ENCODE results near the gene TMEM50A. TPM values are rescaled to one million over a fixed set of nuclear protein-coding genes. Genes with fewer than 3 reads are reported as not detected.

The TMEM50A gene
- total and polyA plus RNA-seq, 2 of the 13 experiments (the other 11 are each of a cell fraction or from before 2014, with no cell fraction given) = 51.2 to 61.2 TPM

GRCh38 chr1:25355841-25356395 lies 17.8 kb downstream of the TMEM50A start:
- FAIRE-seq (no peak), ATAC-seq (no peak), DNase-seq (ENCODE audit: low spot score) (no peak)
- POLR2A ChIA-PET = no interaction called here
- H3K9ac ChIP-seq (ENCODE audit: insufficient read depth, low read depth, low read length) = no peak overlapping the region
- no TSS peak for BruUV-seq (replicated peaks)
- no peaks in the 10 kb centered on the region for H3K79me2 ChIP-seq (ENCODE audit: insufficient read depth, low read length)
- H3K4me3 ChIP-seq (replicated peaks in 1 of 3; ENCODE audit: insufficient read depth in 1 of 3, low read depth in 2 of 3, low read length in 3 of 3) = no peak overlapping the region
- no peaks in the 10 kb centered on the region for H3K4me1 ChIP-seq (ENCODE audit: insufficient read depth, low read length)
- no peaks in the 10 kb centered on the region for H3K9me3 ChIP-seq (ENCODE audit: low read length)
- H4K20me1 ChIP-seq (ENCODE audit: insufficient read depth, low read length) = no peaks in the 10 kb centered on the region
- 96% methylated on average over 6 of the region's 6 CpGs for WGBS (ENCODE audit: low lambda C conversion rate)
- in situ Hi-C loops (cut with HindIII; ENCODE audit: extremely low pct_ligation_motif_present, low pct_unique_long_range_greater_than_20kb) (no loop called here), intact Hi-C loops (cut with micrococcal nuclease; ENCODE audit: unreplicated experiment) (no loop called here)
- no peak overlapping the region for H3K4me2 ChIP-seq (ENCODE audit: low read depth, low read length)
- peaks cover 18 to 41% of the 10 kb centered on the region in 2 experiments; a peak in 4 of 5 replicates for H3K36me3 ChIP-seq (replicated peaks in 1 of 2; ENCODE audit: control insufficient read depth in 1 of 2, insufficient read depth in 2 of 2, low read length in 2 of 2)
- H3K27ac ChIP-seq (ENCODE audit: extremely low read length, insufficient read depth, low read length) = no peak overlapping the region
- no peak for TF ChIP-seq ZNF841 (CRISPR knock-in tag; IDR thresholded peaks at IDR 0.05; ENCODE audit: borderline replicate concordance)
- TF ChIP-seq, protein P1, sequence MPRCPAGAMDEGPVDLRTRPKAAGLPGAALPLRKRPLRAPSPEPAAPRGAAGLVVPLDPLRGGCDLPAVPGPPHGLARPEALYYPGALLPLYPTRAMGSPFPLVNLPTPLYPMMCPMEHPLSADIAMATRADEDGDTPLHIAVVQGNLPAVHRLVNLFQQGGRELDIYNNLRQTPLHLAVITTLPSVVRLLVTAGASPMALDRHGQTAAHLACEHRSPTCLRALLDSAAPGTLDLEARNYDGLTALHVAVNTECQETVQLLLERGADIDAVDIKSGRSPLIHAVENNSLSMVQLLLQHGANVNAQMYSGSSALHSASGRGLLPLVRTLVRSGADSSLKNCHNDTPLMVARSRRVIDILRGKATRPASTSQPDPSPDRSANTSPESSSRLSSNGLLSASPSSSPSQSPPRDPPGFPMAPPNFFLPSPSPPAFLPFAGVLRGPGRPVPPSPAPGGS (CRISPR knock-in tag; IDR thresholded peaks at IDR 0.05) = no peak
- no peak for TF ChIP-seq RARA (CRISPR knock-in tag; IDR thresholded peaks at IDR 0.05)
- no peak for TF ChIP-seq ZMYM2 (CRISPR knock-in tag; IDR thresholded peaks at IDR 0.05)
- no peak for TF ChIP-seq ZKSCAN1 (IDR thresholded peaks at IDR 0.05; ENCODE audit: low read length)
- no peak for TF ChIP-seq ZNF776 (CRISPR knock-in tag; IDR thresholded peaks at IDR 0.05)
- no peak for TF ChIP-seq ZNF784 (CRISPR knock-in tag; IDR thresholded peaks at IDR 0.05; ENCODE audit: borderline replicate concordance)
- no peak for TF ChIP-seq ZC3H4 (CRISPR knock-in tag; IDR thresholded peaks at IDR 0.05; ENCODE audit: borderline replicate concordance)
- no peak for TF ChIP-seq ZNF75D (CRISPR knock-in tag; IDR thresholded peaks at IDR 0.05; ENCODE audit: borderline replicate concordance)
- TF ChIP-seq ZNF891 (CRISPR knock-in tag; IDR thresholded peaks at IDR 0.05) = no peak
- TF ChIP-seq ZBTB8A (CRISPR knock-in tag; IDR thresholded peaks at IDR 0.05; ENCODE audit: borderline replicate concordance, low read depth) = no peak
- H2AFZ ChIP-seq (ENCODE audit: low read length) = no peak overlapping the region
- CTCF ChIA-PET (ENCODE audit: low intra/inter-chr PET ratio, low total read pairs) = no interaction called here
- no peaks in the 10 kb centered on the region for H3K27me3 ChIP-seq (ENCODE audit: control insufficient read depth in 1 of 2, insufficient read depth in 2 of 2, low read length in 2 of 2)
